GM19351 (cell line): ENCODE results near the gene CD274.
"Not testable (repeated sequence)": the region's sequence is repeated elsewhere in the genome, so short reads cannot be mapped to it uniquely, and the experiment has no call there.

Experiments used
- ATAC-seq: cut with Tn5 transposase; IDR thresholded peaks from one replicate; pipeline ENCODE4 v1.9.1; 2021; ENCODE audit warnings: mild to moderate bottlenecking, moderate library complexity; ENCODE audit not compliant: unreplicated experiment

The CD274 gene

DNA sequence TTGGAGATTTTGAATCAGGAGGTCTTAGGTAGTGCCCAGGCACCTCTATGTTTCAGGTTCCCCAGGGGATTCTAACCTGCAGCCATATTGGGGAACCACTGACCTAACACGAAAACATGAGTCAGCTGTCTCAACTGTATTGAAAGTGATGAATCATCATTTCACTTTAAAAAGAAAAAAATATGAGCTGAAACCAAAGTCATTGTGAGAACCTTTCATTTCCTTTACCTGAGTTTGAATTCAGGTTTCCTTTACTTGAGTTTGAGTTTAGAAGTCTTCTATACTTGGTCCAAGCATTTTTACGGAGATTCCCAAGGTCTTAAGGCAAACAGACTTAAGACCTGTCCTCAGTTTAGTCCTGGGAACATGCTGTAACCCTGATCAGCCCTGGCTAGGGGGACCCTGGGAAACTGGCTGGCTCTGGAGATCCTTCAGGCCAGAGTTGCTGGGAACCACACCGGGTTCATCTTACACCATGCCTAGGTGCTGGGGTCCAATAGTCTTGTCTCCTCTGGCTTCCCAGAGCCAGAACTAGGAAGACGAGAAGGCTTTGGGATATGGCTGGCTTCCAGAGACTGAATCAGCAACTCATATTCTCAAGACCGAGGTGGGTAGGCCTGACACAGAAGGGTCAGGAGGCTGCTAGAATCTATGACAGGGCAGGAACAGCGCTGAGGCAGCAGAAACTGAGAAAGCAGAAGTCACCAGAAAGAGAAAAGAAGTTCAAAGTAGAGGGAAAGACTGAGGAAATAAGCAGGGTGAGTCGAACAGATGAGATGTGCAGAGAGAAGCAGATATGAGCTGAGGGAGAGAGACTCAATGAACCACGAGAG is 43.6 kb downstream of the CD274 start:
- ATAC-seq = peak; percentile 83

DNA sequence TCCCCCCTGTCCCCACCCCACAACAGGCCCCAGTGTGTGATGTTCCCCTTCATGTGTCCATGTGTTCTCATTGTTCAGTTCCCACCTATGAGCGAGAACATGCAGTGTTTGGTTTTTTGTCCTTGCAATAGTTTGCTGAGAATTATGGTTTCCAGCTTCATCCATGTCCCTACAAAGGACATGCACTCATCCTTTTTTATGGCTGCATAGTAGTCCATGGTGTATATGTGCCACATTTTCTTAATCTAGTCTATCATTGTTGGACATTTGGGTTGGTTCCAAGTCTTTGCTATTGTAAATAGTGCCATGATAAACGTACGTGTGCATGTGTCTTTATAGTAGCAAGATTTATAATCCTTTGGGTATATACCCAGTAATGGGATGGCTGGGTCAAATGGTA is 44.4 kb downstream of the CD274 start:
- not testable (repeated sequence) for ATAC-seq

- ATAC-seq = no peak
Measured at GRCh38 chr9:5499157-5499556, 48.8 kb downstream of the CD274 start.

DNA sequence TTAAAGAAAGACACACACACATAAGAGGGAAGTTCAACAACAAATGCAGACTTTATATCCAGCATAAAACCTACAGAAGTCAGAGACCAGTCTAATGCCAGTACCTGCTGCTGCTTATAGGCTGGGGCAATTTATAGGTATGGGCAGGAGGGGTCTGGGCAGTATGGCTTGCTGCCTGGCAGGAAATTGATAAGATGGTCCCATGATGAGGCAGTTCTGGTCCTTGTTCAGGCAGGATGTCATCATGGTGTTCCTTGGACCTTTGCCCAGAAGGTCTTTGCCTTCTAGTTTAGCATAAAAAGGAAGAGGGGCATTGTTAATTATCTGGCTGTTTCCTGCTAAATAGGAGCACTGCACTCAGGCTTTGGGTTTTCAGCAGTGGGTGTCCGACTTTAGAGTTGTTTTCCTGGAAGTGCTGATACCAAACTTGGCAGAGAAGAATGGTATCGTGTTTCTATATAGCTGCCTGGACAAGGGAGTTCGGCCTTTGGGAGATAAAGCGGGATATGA is 49.6 kb downstream of the CD274 start:
- ATAC-seq = no peak

DNA sequence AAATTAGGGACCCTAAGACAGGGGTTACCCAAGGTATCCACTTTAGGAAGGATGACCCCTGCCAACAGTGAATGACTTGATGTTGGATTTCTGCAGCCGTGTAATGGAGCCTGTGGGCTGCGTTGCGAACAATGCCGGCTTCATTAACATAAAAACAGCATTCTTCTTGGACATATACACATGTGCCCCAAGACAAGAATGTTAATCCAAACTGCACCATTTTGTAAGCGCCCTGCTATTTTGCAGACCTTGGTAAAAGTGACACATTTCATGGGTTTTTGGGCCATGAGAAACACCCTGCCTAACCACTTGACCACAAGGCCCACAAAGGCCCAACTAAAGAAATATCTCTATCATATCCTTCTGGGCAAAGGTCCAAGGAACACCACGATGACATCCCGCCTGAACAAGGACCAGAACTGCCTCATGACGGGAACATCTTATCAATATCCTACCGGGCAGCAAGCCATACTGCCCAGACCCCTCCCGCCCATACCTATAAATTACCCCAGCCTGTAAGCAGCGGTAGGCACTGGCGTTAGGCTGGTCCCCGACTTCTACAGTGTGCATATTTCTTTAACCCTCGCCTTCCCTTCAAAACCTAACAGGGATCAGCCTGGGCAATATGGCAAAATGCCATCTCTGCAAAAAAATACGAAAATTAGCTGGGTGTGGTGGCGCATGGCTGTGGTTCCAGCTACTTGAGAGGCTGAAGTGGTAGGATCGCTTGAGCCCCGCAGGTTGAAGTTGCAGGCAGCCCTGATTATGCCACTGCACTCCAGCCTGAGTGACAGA is 50.3 kb downstream of the CD274 start:
- no peak for ATAC-seq

DNA sequence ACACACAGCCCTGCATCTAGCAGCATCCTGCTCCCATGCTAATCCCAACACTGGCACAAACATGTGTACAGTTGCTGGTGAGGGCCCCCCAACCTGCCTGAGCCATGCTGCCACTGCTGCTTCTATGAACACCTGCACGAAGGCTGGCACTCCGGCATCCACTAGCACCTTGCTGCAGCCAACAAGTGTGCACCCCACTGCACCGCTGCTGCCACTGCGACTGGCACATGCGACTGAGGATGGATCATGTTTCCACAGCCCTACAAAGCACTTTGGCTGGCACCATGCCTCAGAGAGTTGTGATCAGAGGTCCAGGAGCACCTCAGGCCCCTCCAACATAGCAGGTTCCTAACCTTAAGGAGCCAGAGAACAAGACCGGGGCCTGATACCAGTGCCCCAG is 52.2 kb downstream of the CD274 start:
- no peak for ATAC-seq

GRCh38 chr9:5509573-5509972 is 59.2 kb downstream of the CD274 start:
- ATAC-seq = no peak

- ATAC-seq = peak; percentile 87
Measured at GRCh38 chr9:5510360-5510931, 60.1 kb downstream of the CD274 start, which contains the start of gene PDCD1LG2. TSS of gene PDCD1LG2 (plus strand) at chr9:5510531. CDS start at chr9:5522547, 12,016 bp downstream.

DNA sequence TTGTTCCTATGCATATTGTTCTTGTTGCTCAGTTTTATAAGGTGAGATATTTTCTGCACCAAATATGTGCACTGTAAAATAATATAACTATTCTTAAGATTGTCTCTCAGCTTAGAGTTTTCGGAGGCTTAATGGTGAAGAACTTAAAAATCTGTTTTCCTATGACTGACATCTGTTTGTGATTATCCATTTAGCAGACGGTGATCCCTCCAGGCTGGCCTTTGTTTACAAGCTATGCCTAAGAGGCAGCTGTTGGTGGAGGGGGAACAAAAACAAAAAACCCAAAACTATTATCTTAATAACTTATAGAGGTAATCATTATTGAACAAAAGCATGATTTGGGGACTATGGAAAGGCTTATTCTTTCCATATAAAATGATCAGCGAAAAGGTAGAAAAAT is 60.6 kb downstream of the CD274 start:
- no peak for ATAC-seq

DNA sequence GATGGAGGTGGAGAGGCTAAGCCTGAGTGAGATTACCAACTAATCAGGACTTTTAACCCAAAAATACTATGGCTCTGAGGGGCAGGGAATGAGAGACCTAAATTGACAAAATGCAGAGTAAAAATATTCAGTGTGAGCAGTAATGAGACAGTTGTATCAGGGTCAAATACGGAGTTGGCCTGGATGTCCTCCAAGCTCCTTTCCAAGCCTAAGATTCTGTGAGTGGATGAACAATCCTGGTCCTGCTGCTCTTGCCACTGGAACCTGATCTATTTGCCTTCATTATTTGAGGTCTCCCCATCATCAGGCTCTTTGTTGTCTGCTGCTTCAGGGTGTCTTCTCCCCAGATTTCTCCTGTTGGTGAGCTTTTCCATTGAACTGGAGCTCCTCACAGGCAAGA is 61.1 kb downstream of the CD274 start:
- ATAC-seq = no peak

- ATAC-seq = no peak
Measured at GRCh38 chr9:5511935-5512580, 61.7 kb downstream of the CD274 start.

DNA sequence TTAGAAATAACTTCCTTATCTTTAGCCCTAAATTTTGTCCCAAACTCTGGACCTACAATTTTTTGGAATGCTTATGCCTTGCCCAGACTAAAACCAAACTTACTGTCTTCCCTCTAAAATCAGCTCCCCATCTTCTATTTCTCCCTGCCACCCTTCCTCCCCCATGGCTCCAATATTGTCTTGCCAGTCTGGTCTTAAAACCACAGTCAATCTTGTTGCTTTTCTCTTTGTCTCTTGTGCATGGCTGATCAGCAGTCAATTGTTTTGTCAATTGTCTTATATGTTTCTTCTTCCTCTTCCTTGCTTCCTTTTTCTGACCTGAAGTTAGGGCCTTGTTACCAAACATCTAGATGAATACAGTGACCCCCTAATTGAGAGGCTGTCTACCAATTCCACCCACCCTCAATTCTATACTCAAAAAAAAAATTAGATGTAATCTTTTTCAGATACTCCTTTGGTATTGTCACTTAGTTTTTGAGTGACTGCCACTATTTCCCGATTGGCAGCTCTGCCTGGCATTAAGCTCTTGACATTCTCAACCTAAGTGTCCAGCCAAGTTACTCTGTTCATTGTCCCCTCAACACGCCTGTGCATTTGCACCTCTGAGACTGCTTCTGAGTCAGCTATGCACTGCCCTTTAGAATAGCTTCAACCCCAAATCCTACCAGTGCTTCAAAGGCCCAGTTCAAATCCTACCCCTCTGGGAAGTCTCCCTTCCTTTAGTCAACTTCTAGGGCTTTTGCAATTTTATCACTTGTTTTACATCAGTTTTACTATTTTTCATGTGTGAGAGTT is 62.5 kb downstream of the CD274 start:
- no peak for ATAC-seq

DNA sequence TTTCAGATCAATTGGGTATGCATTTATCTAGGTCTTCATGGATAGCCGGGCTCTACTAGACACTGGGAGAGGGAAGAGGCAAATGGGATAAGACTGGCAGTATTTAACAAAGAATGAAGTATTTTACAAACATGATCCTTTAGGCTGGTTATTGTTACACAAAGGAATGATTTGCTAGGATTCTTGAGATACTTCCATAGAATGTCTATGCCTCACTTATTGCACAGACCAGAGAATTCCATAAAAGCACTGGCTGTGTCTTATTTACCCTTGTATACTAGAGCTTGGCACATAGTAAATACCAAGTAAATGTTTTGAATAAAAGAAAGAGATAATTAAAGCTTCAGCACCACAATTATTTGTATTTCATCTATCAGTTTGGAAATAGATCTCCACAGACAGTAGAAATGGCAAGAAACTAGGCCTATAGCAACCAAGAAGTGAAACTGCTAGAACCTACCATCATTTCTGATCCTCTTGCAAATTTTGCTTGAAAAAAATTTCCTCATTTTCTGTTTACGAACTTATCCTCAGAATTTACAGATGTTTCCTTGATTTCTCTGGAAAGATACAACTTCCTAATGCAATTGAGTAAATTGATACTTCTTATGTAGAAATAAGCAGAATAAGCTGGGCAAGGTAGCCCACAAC is 63.7 kb downstream of the CD274 start:
- no peak for ATAC-seq

- no peak for ATAC-seq
Measured at GRCh38 chr9:5514617-5515260, 64.4 kb downstream of the CD274 start.

DNA sequence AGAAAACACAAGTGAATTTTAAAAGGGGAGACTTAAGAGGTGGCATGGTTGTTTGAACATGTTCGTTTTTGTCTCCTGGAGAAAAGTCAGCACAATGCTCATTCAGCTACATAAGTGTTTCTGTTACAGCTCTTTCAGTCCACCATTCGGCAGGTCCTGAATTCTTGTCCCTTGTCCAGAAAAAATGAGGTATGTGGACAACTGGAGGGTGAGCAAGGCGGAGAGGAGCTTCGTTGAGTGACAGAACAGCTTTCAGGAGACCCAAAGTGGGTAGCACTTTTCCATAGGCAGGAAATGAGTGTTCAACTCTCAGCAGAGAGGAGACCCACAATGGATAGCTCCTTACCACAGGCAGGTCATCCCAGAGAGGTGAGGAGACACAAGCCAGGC is 64.9 kb downstream of the CD274 start:
- no peak for ATAC-seq

- ATAC-seq = no peak
Measured at GRCh38 chr9:5516453-5517220, 66.3 kb downstream of the CD274 start.

GRCh38 chr9:5518171-5518936 is 68.0 kb downstream of the CD274 start:
- peak; percentile 83 for ATAC-seq

DNA sequence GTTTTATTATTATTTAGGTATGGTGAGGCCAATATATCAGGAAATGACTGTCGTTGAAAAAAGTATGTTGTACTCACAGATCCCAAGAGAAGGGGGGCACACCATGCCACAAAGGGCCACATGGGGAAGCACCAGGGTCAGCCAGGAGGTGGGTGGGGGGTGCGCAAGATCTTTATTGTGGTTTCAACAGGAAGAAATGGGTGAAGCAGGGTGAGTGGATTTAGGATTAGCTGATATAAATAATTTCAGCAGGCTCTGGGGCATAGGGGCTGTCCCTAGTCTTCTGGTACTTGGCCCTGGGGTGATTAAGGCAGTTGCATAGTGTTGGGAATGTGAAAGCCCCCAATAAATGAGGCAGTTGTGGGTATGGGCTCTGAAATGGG is 68.6 kb downstream of the CD274 start:
- ATAC-seq = peak; percentile 28
